ENCODE data around the gene CCDC74A. TPM values are rescaled to one million over a fixed set of nuclear protein-coding genes. Genes with fewer than 3 reads are reported as not detected.
"Not testable (repeated sequence)": the region's sequence is repeated elsewhere in the genome, so short reads cannot be mapped to it uniquely, and the experiment has no call there.

Gene CCDC74A
- total and polyA plus RNA-seq, 9 of the 15 experiments (the other 6 are each of a cell fraction or from before 2014, with no cell fraction given) = 1.1 to 38.1 (median 9.6) TPM

DNA sequence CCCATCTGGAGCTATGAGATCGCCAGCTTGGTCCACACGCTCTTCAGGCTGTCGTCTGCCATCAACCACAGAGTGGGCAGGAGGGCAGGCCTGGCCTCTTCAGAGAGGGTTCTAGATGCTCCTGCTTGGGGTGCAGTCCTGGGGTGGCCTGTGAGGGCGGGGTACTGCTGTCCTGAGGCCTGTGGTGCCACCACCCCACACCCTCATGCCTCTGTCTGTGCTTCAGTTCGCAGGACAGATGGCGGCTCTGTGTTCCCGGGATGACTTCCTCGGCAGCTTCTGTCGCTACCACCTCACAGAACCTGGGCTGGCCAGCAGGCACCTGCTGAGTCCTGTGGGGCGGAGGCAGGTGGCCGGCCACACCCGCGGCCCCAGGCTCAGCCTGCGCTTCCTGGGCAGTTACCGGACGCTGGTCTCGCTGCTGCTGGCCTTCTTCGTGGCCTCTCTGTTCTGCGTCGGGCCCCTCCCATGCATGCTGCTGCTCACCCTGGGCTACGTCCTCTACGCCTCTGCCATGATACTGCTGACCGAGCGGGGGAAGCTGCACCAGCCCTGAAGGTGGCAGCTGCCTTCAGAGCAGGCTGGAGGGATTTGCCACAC is 7.7 kb upstream of the CCDC74A start:
- H3K27ac ChIP-seq (ENCODE audit: extremely low read depth, low read depth, low read length); H3K27me3 ChIP-seq (ENCODE audit: control insufficient read depth in 2 of 2, insufficient read depth in 2 of 2, low read length in 2 of 2); intact Hi-C loops (cut with micrococcal nuclease); H4K20me1 ChIP-seq (replicated peaks; ENCODE audit: control insufficient read depth, insufficient read depth, low read length); H3K9me3 ChIP-seq (replicated peaks; ENCODE audit: control insufficient read depth, insufficient read depth, low read depth, low read length); H3K79me2 ChIP-seq (ENCODE audit: control insufficient read depth, insufficient read depth, low read length); H3K9me1 ChIP-seq (ENCODE audit: control insufficient read depth, insufficient read depth, low read length); FAIRE-seq; H3K4me3 ChIP-seq; BruUV-seq (replicated peaks); CTCF ChIA-PET (ENCODE audit: low intra/inter-chr PET ratio); ATAC-seq; H2AFZ ChIP-seq (ENCODE audit: low read depth, low read length); H3K9ac ChIP-seq (ENCODE audit: insufficient read depth in 1 of 2, low read depth in 2 of 2, low read length in 2 of 2); H3K4me2 ChIP-seq (ENCODE audit: insufficient read depth, low read length): not testable (repeated sequence)
- POLR2A ChIA-PET = interaction anchor here (0.7 to 1.0 kb wide), 3 partner anchors 26 to 171 kb away, joined by 3 to 5 read pairs (median 3); no protein-coding TSS in a partner anchor
- in situ Hi-C loops (cut with MboI) = loop anchor here (5.0 to 25.0 kb wide), 2 partner anchors 1183 to 1373 kb away; partner anchors contain the start of genes CCDC74B and IMP4
- 94% methylated on average over 11 of the region's 24 CpGs for WGBS (ENCODE audit: insufficient coverage, low coverage, missing lambda C conversion rate)
- peaks cover 0 to 22% of the 10 kb centered on the region in 2 experiments; a peak in 2 of 5 replicates for H3K4me1 ChIP-seq (replicated peaks in 1 of 2; ENCODE audit: control insufficient read depth in 2 of 2, insufficient read depth in 2 of 2, low read length in 2 of 2)
- peaks cover 36% of the 10 kb centered on the region; the same call in 1 of the 3 replicates for H3K36me3 ChIP-seq (ENCODE audit: control insufficient read depth, insufficient read depth, low read length)
- peak in 1 of 4 experiments; percentile 3 for DNase-seq (ENCODE audit: extremely low read depth in 1 of 4, low spot score in 3 of 4)

DNA sequence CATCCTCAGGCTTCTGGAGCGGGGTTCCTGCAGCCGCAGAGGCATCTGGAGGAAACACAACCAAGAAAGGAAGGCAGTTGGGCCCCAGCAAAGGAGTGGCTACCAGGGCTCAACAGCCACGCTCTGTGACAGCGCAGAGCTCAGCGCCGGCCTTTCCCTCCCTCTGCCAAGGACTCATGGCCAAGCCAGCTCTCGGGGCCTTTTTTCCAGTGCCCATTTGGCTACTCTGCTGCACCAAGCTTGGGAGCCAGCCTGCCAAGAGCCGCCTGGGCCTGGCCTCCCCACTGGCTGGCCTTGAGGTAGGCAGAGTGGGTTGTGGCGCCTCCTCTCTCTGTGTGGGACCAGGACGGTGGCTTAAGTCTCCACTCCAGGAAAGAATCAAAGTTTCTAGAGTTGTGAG is 7.2 kb upstream of the CCDC74A start:
- WGBS (ENCODE audit: insufficient coverage, low coverage, missing lambda C conversion rate) = 93% methylated on average over 6 of the region's 10 CpGs
- no peaks in the 10 kb centered on the region for H4K20me1 ChIP-seq (replicated peaks; ENCODE audit: control insufficient read depth, insufficient read depth, low read length)

DNA sequence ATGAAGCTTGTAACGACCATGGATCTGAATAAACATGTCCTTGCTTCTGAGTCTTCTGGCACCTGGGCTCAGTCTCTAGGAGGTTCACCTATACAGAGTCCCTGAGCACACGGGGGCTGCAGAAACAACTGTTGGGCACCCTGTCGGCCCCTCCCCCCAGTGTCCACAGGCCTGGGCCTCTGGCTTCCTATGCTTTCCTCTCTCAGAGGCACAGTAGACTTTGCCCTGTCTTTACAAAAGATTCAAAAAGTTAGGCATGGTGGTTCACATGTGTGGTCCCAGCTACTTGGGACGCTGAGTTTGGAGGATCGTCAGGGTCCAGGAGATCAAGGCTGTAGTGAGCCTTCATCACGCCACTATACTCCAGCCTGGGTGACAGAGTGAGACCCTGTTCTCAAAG is 6.2 kb upstream of the CCDC74A start:
- H4K20me1 ChIP-seq (replicated peaks; ENCODE audit: control insufficient read depth, insufficient read depth, low read length); H3K79me2 ChIP-seq (ENCODE audit: control insufficient read depth, insufficient read depth, low read length); H3K9me3 ChIP-seq (replicated peaks; ENCODE audit: control insufficient read depth, insufficient read depth, low read depth, low read length); POLR2A ChIA-PET; H3K27ac ChIP-seq (ENCODE audit: extremely low read depth, low read depth, low read length); H3K9ac ChIP-seq (ENCODE audit: insufficient read depth in 1 of 2, low read depth in 2 of 2, low read length in 2 of 2); H2AFZ ChIP-seq (ENCODE audit: low read depth, low read length); H3K9me1 ChIP-seq (ENCODE audit: control insufficient read depth, insufficient read depth, low read length); H3K27me3 ChIP-seq (ENCODE audit: control insufficient read depth in 2 of 2, insufficient read depth in 2 of 2, low read length in 2 of 2); ATAC-seq; H3K4me3 ChIP-seq; intact Hi-C loops (cut with micrococcal nuclease); DNase-seq (ENCODE audit: extremely low read depth in 1 of 4, low spot score in 3 of 4); BruUV-seq (replicated peaks); H3K4me2 ChIP-seq (ENCODE audit: insufficient read depth, low read length); CTCF ChIA-PET (ENCODE audit: low intra/inter-chr PET ratio): not testable (repeated sequence)
- WGBS (ENCODE audit: insufficient coverage, low coverage, missing lambda C conversion rate) = 81% methylated on average over 4 of the region's 6 CpGs
- peak; percentile 55 for FAIRE-seq
- in situ Hi-C loops (cut with MboI) = loop anchor here (5.0 to 25.0 kb wide), 2 partner anchors 1184 to 1374 kb away; partner anchors contain the start of genes CCDC74B and IMP4
- Histone ChIP-seq H3K4me1 (replicated peaks in 1 of 2; ENCODE audit: control insufficient read depth in 2 of 2, insufficient read depth in 2 of 2, low read length in 2 of 2) (peaks cover 0 to 13% of the 10 kb centered on the region in 2 experiments; a peak in 2 of 5 replicates), H3K36me3 (ENCODE audit: control insufficient read depth, insufficient read depth, low read length) (peaks cover 32% of the 10 kb centered on the region; the same call in 1 of the 3 replicates)

More for the DNA sequence above, 7.2 kb upstream of the CCDC74A start:
- no peaks in the 10 kb centered on the region for H3K27me3 ChIP-seq (ENCODE audit: control insufficient read depth in 2 of 2, insufficient read depth in 2 of 2, low read length in 2 of 2)
- no peaks in the 10 kb centered on the region for H3K9me3 ChIP-seq (replicated peaks; ENCODE audit: control insufficient read depth, insufficient read depth, low read depth, low read length)
- ChIA-PET POLR2A (interaction anchor here (0.7 to 1.0 kb wide), 3 partner anchors 26 to 171 kb away, joined by 3 to 5 read pairs (median 3); no protein-coding TSS in a partner anchor), CTCF (ENCODE audit: low intra/inter-chr PET ratio) (no interaction called here)
- peak in 1 of 4 experiments; percentile 2 for DNase-seq (ENCODE audit: extremely low read depth in 1 of 4, low spot score in 3 of 4)
- ATAC-seq = no peak
- no peak overlapping the region for H2AFZ ChIP-seq (ENCODE audit: low read depth, low read length)
- intact Hi-C loops (cut with micrococcal nuclease) (no loop called here), in situ Hi-C loops (cut with MboI) (loop anchor here (5.0 to 25.0 kb wide), 2 partner anchors 1183 to 1373 kb away; partner anchors contain the start of genes CCDC74B and IMP4)
- no peaks in the 10 kb centered on the region for H3K9me1 ChIP-seq (ENCODE audit: control insufficient read depth, insufficient read depth, low read length)
- FAIRE-seq = no peak
- peaks cover 34% of the 10 kb centered on the region; the same call in 1 of the 3 replicates for H3K36me3 ChIP-seq (ENCODE audit: control insufficient read depth, insufficient read depth, low read length)
- peak overlapping the region in 1 of 2 experiments; percentile 26; a peak in 1 of 4 replicates for H3K9ac ChIP-seq (ENCODE audit: insufficient read depth in 1 of 2, low read depth in 2 of 2, low read length in 2 of 2)
- no peak overlapping the region for H3K27ac ChIP-seq (ENCODE audit: extremely low read depth, low read depth, low read length)
- no peaks in the 10 kb centered on the region for H3K79me2 ChIP-seq (ENCODE audit: control insufficient read depth, insufficient read depth, low read length)
- no TSS peak for BruUV-seq (replicated peaks)
- peaks cover 0 to 17% of the 10 kb centered on the region in 2 experiments; a peak in 2 of 5 replicates for H3K4me1 ChIP-seq (replicated peaks in 1 of 2; ENCODE audit: control insufficient read depth in 2 of 2, insufficient read depth in 2 of 2, low read length in 2 of 2)
- no peak overlapping the region for H3K4me2 ChIP-seq (ENCODE audit: insufficient read depth, low read length)
- no peak overlapping the region for H3K4me3 ChIP-seq
- TF ChIP-seq POLR2G (IDR thresholded peaks at IDR 0.05; ENCODE audit: low read depth, low read length) (peak; percentile 38; the same call in 1 of the 2 replicates), ZSCAN29 (IDR thresholded peaks at IDR 0.05) (no peak)

Data from K562 (cell line).